HepG2 (cell line): ENCODE data around the gene CDKN2C. TPM values are rescaled to one million over a fixed set of nuclear protein-coding genes. Genes with fewer than 3 reads are reported as not detected.
A peak's percentile ranks its signal among the peaks of the same experiment; 100 is the strongest.

Experiments
- ATAC-seq: fragments of 200-7000 bp; cut with Tn5 transposase; 3 replicates; pipeline ENCODE4 v1.9.1; 2020; ENCODE audit warnings: mild to moderate bottlenecking, moderate library complexity
- BruUV-seq: library from RNA; stranded (reverse); fragments of 400-500 nt; replicated peaks from 2 replicates; lab custom pipeline; 2021; lab: Mats Ljungman, UMichigan
- CTCF ChIA-PET: fragments of 300-600 bp; formaldehyde crosslinking; extraction: SDS; loops from one replicate; lab custom pipeline; 2021; ENCODE audit warnings: low total read pairs, inconsistent platforms, low intra/inter-chr PET ratio; lab: Yijun Ruan, JAX
- POLR2A ChIA-PET: fragments of 350-600 bp; sonication (Branson Sonifier 250); formaldehyde crosslinking; loops from one replicate; lab custom pipeline; 2020; ENCODE audit warnings: antibody characterized with exemption, inconsistent platforms; lab: Yijun Ruan, JAX
- DNase-seq: peaks from one replicate; pipeline ENCODE4 v3.0.0-alpha.2; 2015; ENCODE audit warnings: low spot score
- FAIRE-seq: peaks from 3 replicates; lab custom pipeline; 2011; peaks lifted over from hg19 to GRCh38; lab: Jason Lieb, UNC
- H2AFZ ChIP-seq: one replicate; pipeline ENCODE4 v1.6.1; 2011; ENCODE audit warnings: low read length, inconsistent platforms
- H3K27ac ChIP-seq: fragments of 300-600 bp; 3 replicates; pipeline ENCODE4 v1.8.0; 2011; ENCODE audit warnings: mixed run types, mild to moderate bottlenecking, mixed read lengths, low read length, inconsistent platforms; ENCODE audit not compliant: insufficient read depth; ENCODE audit errors: extremely low read length
- H3K27me3 ChIP-seq, 2 experiments: fragments of 200-600 bp in 1 of 2; 2 replicates in 1 of 2; 3 replicates in 1 of 2; pipeline versions ENCODE4 v1.6.0 to v1.8.0; 2011; ENCODE audit warnings: low read length in 2 of 2, mild to moderate bottlenecking in 2 of 2, moderate library complexity in 2 of 2, inconsistent platforms in 1 of 2; ENCODE audit not compliant: insufficient read depth in 2 of 2, control insufficient read depth in 1 of 2
- H3K36me3 ChIP-seq, 2 experiments: fragments of 200-600 bp in 1 of 2; replicated peaks in 1 of 2; 2 replicates in 1 of 2; 3 replicates in 1 of 2; pipeline versions ENCODE4 v1.5.1 to v1.8.0; 2011; ENCODE audit warnings: low read length in 2 of 2, inconsistent platforms in 1 of 2; ENCODE audit not compliant: insufficient read depth in 2 of 2, control insufficient read depth in 1 of 2
- H3K4me1 ChIP-seq: 2 replicates; pipeline ENCODE4 v1.5.1; 2012; ENCODE audit warnings: low read length, inconsistent platforms; ENCODE audit not compliant: insufficient read depth
- H3K4me2 ChIP-seq: 2 replicates; pipeline ENCODE4 v1.6.0; 2011; ENCODE audit warnings: low read depth, low read length, inconsistent platforms
- H3K4me3 ChIP-seq, 3 experiments: fragments of 200-600 bp in 1 of 3; sonication (generic), shearing (Covaris generic) in 1 of 3; replicated peaks in 1 of 3; 2 replicates each; pipeline ENCODE4 v1.5.1; 2011 to 2016; ENCODE audit warnings: low read length in 3 of 3, inconsistent platforms in 2 of 3, low read depth in 2 of 3, mild to moderate bottlenecking in 2 of 3, control low read depth in 1 of 3, mixed read lengths in 1 of 3; ENCODE audit not compliant: insufficient read depth in 1 of 3
- H3K79me2 ChIP-seq: one replicate; pipeline ENCODE4 v1.6.1; 2011; ENCODE audit warnings: low read length, inconsistent platforms; ENCODE audit not compliant: insufficient read depth
- H3K9ac ChIP-seq: 2 replicates; pipeline ENCODE4 v1.6.0; 2011; ENCODE audit warnings: mild to moderate bottlenecking, low read depth, low read length, inconsistent platforms; ENCODE audit not compliant: insufficient read depth
- H3K9me3 ChIP-seq: 2 replicates; pipeline ENCODE4 v1.5.1; 2012; ENCODE audit warnings: mild to moderate bottlenecking, low read length
- H4K20me1 ChIP-seq: 2 replicates; pipeline ENCODE4 v1.6.0; 2011; ENCODE audit warnings: inconsistent platforms, mild to moderate bottlenecking, low read length, moderate library complexity; ENCODE audit not compliant: insufficient read depth
- AHR ChIP-seq: IDR thresholded peaks from 2 replicates; pipeline ENCODE4 v1.6.1; 2018; ENCODE audit warnings: missing genetic modification reagents, missing compliant biosample characterization
- EED ChIP-seq: sonication (generic); formaldehyde crosslinking; IDR thresholded peaks from 2 replicates; pipeline ENCODE4 v1.5.0; 2020; ENCODE audit warnings: mild to moderate bottlenecking, missing genetic modification reagents
- GABPA ChIP-seq, 2 experiments: IDR thresholded peaks; 2 replicates each; pipeline ENCODE4 v1.6.1; 2011 to 2016; ENCODE audit warnings: low read depth in 2 of 2, low read length in 1 of 2, missing biosample characterization in 1 of 2, missing genetic modification characterization in 1 of 2
- GATAD2A ChIP-seq: IDR thresholded peaks from 2 replicates; pipeline ENCODE4 v1.6.1; 2016
- HMGA1 ChIP-seq: sonication (generic); formaldehyde crosslinking; conservative IDR thresholded peaks from 2 replicates; pipeline ENCODE4 v1.4.0; 2020; ENCODE audit warnings: missing genetic modification reagents
- KDM2A ChIP-seq: sonication (generic); formaldehyde crosslinking; IDR thresholded peaks from 2 replicates; pipeline ENCODE4 v1.4.0; 2020; ENCODE audit warnings: low read depth, missing genetic modification reagents, borderline replicate concordance
- KDM3A ChIP-seq: IDR thresholded peaks from 2 replicates; pipeline ENCODE4 v1.6.1; 2018; ENCODE audit warnings: low read depth, missing compliant biosample characterization
- MAX ChIP-seq: IDR thresholded peaks from 2 replicates; pipeline ENCODE4 v1.6.1; 2012; ENCODE audit warnings: inconsistent platforms
- MIXL1 ChIP-seq: IDR thresholded peaks from 2 replicates; pipeline ENCODE4 v1.6.1; 2016
- MYNN ChIP-seq: sonication (generic); formaldehyde crosslinking; IDR thresholded peaks from 2 replicates; pipeline ENCODE4 v1.4.0; 2020; ENCODE audit warnings: mild to moderate bottlenecking, low read depth, missing genetic modification reagents
- NFE2L2 ChIP-seq: fragments of 150-350 bp; IDR thresholded peaks from 2 replicates; pipeline ENCODE4 v1.6.1; 2014; ENCODE audit warnings: low read length
- NKX3-1 ChIP-seq: sonication (generic); formaldehyde crosslinking; IDR thresholded peaks from 2 replicates; pipeline ENCODE4 v1.5.0; 2020; ENCODE audit warnings: missing genetic modification reagents
- ZKSCAN8 ChIP-seq: IDR thresholded peaks from 2 replicates; pipeline ENCODE4 v1.6.1; 2016; ENCODE audit warnings: borderline replicate concordance, missing genetic modification reagents, missing compliant biosample characterization
- ZNF660 ChIP-seq: sonication (generic); formaldehyde crosslinking; IDR thresholded peaks from 2 replicates; pipeline ENCODE4 v1.5.1; 2020; ENCODE audit warnings: mild to moderate bottlenecking, low read depth, missing genetic modification reagents, borderline replicate concordance
- ZSCAN31 ChIP-seq: sonication (generic); formaldehyde crosslinking; IDR thresholded peaks from 2 replicates; pipeline ENCODE4 v1.5.0; 2020; ENCODE audit warnings: low read depth, mild to moderate bottlenecking, missing genetic modification reagents
- WGBS: methylation state at CpG from one replicate; pipeline ENCODE4 v1.1.6; 2017; ENCODE audit warnings: low lambda C conversion rate; 5-methylcytosine and 5-hydroxymethylcytosine counted together
- in situ Hi-C: cut with HindIII; loops from 2 replicates; pipeline ENCODE4 v1.10.0; 2017; ENCODE audit warnings: low pct_unique_long_range_greater_than_20kb; ENCODE audit not compliant: extremely low pct_ligation_motif_present
- intact Hi-C: fragments of 100-400 bp; cut with micrococcal nuclease; formaldehyde crosslinking; loops from one replicate; pipeline ENCODE4 v1.10.0; 2022; ENCODE audit not compliant: unreplicated experiment
- polyA plus RNA-seq, 8 experiments: library from polyadenylated mRNA; depleted of rRNA in 3 of 8; stranded (reverse) in 7 of 8; unstranded in 1 of 8; fragments of >200 nt; fragmentation: Illumina TruSeq in 4 of 8; extraction: Trizol in 4 of 8; gene quantifications; 2 replicates each; pipeline versions ENCODE4 v1.2.1 to v1.2.3, GENCODE V29; 2011 to 2016; ENCODE audit warnings: low read depth in 4 of 8, missing spikeins in 1 of 8, mixed read lengths in 1 of 8; ENCODE audit not compliant: insufficient read depth in 1 of 8
- total RNA-seq, 5 experiments: library from RNA; depleted of rRNA; stranded (reverse); fragments of >200 nt; fragmentation: Illumina TruSeq; extraction: Trizol; gene quantifications; 2 replicates each; pipeline ENCODE4 v1.2.3, GENCODE V29; 2016; ENCODE audit warnings: low read depth in 1 of 5
- TF ChIP-seq, protein P1 (sequence below): sonication (generic); formaldehyde crosslinking; IDR thresholded peaks from 2 replicates; pipeline ENCODE4 v1.4.0; 2020; ENCODE audit warnings: missing genetic modification reagents
- TF ChIP-seq, protein P2 (sequence below): sonication (generic); formaldehyde crosslinking; IDR thresholded peaks from 2 replicates; pipeline ENCODE4 v1.5.1; 2020; ENCODE audit warnings: missing genetic modification reagents, mild to moderate bottlenecking, borderline replicate concordance
- TF ChIP-seq, protein P3 (sequence below): sonication (generic); formaldehyde crosslinking; IDR thresholded peaks from 2 replicates; pipeline ENCODE4 v1.4.0; 2020; ENCODE audit warnings: missing genetic modification reagents

Gene CDKN2C
- total and polyA plus RNA-seq, 2 of the 13 experiments (the other 11 are each of a cell fraction or from before 2014, with no cell fraction given), result 7.8 to 13.7 TPM

DNA sequence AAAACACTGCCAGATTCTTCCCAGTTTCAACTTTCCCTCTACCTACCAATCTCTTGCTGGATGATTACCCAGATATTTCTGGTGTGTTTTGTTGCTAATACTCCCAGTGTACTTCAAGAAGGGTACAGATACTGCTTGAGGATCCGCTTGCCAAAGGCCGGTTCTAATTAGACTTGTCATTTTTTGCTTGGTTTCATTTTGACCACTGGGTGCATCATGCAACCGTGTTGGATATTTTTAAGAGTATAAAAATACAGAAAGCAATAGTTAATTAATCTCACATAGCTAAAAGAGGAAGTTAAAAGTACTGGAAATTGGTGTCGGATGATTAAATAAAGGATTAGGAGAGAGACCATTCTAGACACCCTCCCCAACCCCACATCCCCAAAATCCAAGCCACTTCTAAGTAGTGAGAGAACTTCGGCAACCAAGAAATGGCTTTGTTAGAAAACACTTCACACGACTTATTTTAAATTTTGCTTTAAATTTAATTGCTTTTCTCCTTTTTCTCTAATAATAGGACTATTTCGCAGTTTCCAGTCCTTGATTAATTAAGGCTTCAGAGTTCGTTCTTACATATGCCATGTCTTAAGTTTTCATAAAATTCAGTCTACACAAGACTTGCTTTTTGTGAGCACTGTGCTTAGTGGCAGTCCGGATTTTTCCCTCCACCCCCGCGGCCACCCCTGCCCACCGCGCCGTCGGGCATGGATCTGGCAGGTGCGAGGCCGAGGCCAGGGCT is 2.5 kb upstream of the CDKN2C start (continued):
- TF ChIP-seq MYNN (no peak), GABPA (IDR thresholded peaks at IDR 0.05; ENCODE audit: low read depth, low read length) (no peak), GABPA (CRISPR knock-in tag; IDR thresholded peaks at IDR 0.05; ENCODE audit: low read depth) (no peak), ZSCAN31 (CRISPR knock-in tag) (0 out of 2 replicates have a peak, but pooled peaks have one; percentile 50)

GRCh38 chr1:50968158-50968820 is 1.8 kb upstream of the CDKN2C start:
- Histone ChIP-seq H2AFZ (no peak overlapping the region), H3K9me3 (no peaks in the 10 kb centered on the region), H3K36me3 (no peaks in the 10 kb centered on the region), H3K27me3 (no peaks in the 10 kb centered on the region; a peak in 1 of 5 replicates), H3K4me1 (peaks cover 17% of the 10 kb centered on the region; the same call in 1 of the 2 replicates), H3K4me2 (peak overlapping the region; percentile 68), H4K20me1 (no peaks in the 10 kb centered on the region), H3K79me2 (peaks cover 33% of the 10 kb centered on the region), H3K9ac (peak overlapping the region; percentile 93), H3K4me3 (peak overlapping the region; percentile 91 to 99 (median 98)), H3K27ac (peak overlapping the region; percentile 98)
- TSS peak; percentile 76 for BruUV-seq
- ChIA-PET POLR2A (interaction anchor here (1.4 to 3.5 kb wide), 3 partner anchors 8 to 10 kb away, joined by 3 to 37 read pairs (median 23); partner anchors contain the start of gene FAF1), CTCF (interaction anchor here (1.1 kb wide), 1 partner anchor 39 kb away, joined by 4 read pairs; no protein-coding TSS in a partner anchor)
- under 1% methylated on average over 46 of the region's 70 CpGs for WGBS
- DNase-seq (peak; percentile 76), FAIRE-seq (no peak), ATAC-seq (peak; percentile 89)
- in situ Hi-C loops, result no loop called here
- intact Hi-C loops, result loop anchor here (1.0 to 2.0 kb wide), 4 partner anchors 8 to 91 kb away; partner anchors contain the start of gene FAF1
- TF ChIP-seq NFE2L2, result no peak
- no peak for TF ChIP-seq ZKSCAN8 (CRISPR knock-in tag)
- no peak for TF ChIP-seq GATAD2A (CRISPR knock-in tag)
- TF ChIP-seq MIXL1 (CRISPR knock-in tag), result peak; percentile 29; the same call in 1 of the 2 replicates
- peak; percentile 78; the same call in 1 of the 2 replicates for TF ChIP-seq EED (CRISPR knock-in tag)
- peak; percentile 91 for TF ChIP-seq KDM2A (CRISPR knock-in tag)
- TF ChIP-seq MAX, result peak; percentile 85
- TF ChIP-seq ZNF660 (CRISPR knock-in tag), result no peak
- TF ChIP-seq, protein P1, sequence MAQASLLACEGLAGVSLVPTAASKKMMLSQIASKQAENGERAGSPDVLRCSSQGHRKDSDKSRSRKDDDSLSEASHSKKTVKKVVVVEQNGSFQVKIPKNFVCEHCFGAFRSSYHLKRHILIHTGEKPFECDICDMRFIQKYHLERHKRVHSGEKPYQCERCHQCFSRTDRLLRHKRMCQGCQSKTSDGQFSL (CRISPR knock-in tag), result no peak
- no peak for TF ChIP-seq HMGA1 (CRISPR knock-in tag)
- TF ChIP-seq, protein P2, sequence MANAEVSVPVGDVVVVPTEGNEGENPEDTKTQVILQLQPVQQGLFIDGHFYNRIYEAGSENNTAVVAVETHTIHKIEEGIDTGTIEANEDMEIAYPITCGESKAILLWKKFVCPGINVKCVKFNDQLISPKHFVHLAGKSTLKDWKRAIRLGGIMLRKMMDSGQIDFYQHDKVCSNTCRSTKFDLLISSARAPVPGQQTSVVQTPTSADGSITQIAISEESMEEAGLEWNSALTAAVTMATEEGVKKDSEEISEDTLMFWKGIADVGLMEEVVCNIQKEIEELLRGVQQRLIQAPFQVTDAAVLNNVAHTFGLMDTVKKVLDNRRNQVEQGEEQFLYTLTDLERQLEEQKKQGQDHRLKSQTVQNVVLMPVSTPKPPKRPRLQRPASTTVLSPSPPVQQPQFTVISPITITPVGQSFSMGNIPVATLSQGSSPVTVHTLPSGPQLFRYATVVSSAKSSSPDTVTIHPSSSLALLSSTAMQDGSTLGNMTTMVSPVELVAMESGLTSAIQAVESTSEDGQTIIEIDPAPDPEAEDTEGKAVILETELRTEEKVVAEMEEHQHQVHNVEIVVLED (CRISPR knock-in tag), result peak; percentile 60
- TF ChIP-seq NKX3-1, result no peak; the same call in 1 of the 2 replicates
- TF ChIP-seq AHR (CRISPR knock-in tag), result 0 out of 2 replicates have a peak, but pooled peaks have one; percentile 60
- TF ChIP-seq, protein P3, sequence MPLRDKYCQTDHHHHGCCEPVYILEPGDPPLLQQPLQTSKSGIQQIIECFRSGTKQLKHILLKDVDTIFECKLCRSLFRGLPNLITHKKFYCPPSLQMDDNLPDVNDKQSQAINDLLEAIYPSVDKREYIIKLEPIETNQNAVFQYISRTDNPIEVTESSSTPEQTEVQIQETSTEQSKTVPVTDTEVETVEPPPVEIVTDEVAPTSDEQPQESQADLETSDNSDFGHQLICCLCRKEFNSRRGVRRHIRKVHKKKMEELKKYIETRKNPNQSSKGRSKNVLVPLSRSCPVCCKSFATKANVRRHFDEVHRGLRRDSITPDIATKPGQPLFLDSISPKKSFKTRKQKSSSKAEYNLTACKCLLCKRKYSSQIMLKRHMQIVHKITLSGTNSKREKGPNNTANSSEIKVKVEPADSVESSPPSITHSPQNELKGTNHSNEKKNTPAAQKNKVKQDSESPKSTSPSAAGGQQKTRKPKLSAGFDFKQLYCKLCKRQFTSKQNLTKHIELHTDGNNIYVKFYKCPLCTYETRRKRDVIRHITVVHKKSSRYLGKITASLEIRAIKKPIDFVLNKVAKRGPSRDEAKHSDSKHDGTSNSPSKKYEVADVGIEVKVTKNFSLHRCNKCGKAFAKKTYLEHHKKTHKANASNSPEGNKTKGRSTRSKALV, result no peak; the same call in none of the 2 replicates
- peak; percentile 82; the same call in 1 of the 2 replicates for TF ChIP-seq KDM3A
